ENCODE results near the gene STXBP6.

GRCh38 chr14:24861083-24861630 lies 188.8 kb downstream of the STXBP6 start:
- no peak for TF ChIP-seq PPARA (CRISPR knock-in tag; IDR thresholded peaks at IDR 0.05; ENCODE audit: borderline replicate concordance)
- no peak for TF ChIP-seq ZFP30 (CRISPR knock-in tag; IDR thresholded peaks at IDR 0.05)
- TF ChIP-seq ISL1 (CRISPR knock-in tag; IDR thresholded peaks at IDR 0.05), result no peak
- TF ChIP-seq, protein P1, sequence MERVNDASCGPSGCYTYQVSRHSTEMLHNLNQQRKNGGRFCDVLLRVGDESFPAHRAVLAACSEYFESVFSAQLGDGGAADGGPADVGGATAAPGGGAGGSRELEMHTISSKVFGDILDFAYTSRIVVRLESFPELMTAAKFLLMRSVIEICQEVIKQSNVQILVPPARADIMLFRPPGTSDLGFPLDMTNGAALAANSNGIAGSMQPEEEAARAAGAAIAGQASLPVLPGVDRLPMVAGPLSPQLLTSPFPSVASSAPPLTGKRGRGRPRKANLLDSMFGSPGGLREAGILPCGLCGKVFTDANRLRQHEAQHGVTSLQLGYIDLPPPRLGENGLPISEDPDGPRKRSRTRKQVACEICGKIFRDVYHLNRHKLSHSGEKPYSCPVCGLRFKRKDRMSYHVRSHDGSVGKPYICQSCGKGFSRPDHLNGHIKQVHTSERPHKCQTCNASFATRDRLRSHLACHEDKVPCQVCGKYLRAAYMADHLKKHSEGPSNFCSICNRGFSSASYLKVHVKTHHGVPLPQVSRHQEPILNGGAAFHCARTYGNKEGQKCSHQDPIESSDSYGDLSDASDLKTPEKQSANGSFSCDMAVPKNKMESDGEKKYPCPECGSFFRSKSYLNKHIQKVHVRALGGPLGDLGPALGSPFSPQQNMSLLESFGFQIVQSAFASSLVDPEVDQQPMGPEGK (CRISPR knock-in tag; IDR thresholded peaks at IDR 0.05; ENCODE audit: borderline replicate concordance), result no peak
- TF ChIP-seq, protein P2, sequence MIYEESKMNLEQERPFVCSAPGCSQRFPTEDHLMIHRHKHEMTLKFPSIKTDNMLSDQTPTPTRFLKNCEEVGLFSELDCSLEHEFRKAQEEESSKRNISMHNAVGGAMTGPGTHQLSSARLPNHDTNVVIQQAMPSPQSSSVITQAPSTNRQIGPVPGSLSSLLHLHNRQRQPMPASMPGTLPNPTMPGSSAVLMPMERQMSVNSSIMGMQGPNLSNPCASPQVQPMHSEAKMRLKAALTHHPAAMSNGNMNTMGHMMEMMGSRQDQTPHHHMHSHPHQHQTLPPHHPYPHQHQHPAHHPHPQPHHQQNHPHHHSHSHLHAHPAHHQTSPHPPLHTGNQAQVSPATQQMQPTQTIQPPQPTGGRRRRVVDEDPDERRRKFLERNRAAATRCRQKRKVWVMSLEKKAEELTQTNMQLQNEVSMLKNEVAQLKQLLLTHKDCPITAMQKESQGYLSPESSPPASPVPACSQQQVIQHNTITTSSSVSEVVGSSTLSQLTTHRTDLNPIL (CRISPR knock-in tag; IDR thresholded peaks at IDR 0.05; ENCODE audit: low read depth), result no peak
